ENCODE results near the gene FAR2.

The FAR2 gene

DNA sequence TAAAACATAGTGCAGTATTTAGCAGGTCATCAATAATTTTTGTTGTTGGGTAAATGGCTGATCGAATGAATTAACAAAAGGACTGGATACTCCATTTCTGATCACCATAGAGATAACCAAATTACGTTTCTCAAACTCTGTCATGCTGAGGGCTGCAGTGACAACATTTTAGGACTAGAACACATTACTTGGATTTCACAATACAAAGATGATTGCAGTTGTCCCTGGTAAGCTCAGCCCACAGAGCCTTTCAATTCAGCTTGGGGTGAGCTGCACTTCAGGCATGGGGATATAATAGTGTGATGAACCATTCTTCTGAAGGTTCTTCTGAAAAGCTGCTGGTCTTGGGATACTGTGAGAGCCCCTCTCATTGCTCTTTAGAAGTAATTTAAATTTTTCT, 74.3 kb downstream of the FAR2 start:
- Histone ChIP-seq H3K36me3 (replicated peaks) (no peaks in the 10 kb centered on the region), H3K4me3 (ENCODE audit: low read depth, low read length) (no peak overlapping the region), H3K27me3 (replicated peaks) (no peaks in the 10 kb centered on the region), H3K27ac (no peak overlapping the region)
- no peak for DNase-seq
- in situ Hi-C loops (cut with HindIII; ENCODE audit: low pct_ligation_motif_present, low sequenced_read_pairs): no loop called here
- no peak for TF ChIP-seq CTCF (IDR thresholded peaks at IDR 0.05; ENCODE audit: low read depth, low read length, missing control alignments)

DNA sequence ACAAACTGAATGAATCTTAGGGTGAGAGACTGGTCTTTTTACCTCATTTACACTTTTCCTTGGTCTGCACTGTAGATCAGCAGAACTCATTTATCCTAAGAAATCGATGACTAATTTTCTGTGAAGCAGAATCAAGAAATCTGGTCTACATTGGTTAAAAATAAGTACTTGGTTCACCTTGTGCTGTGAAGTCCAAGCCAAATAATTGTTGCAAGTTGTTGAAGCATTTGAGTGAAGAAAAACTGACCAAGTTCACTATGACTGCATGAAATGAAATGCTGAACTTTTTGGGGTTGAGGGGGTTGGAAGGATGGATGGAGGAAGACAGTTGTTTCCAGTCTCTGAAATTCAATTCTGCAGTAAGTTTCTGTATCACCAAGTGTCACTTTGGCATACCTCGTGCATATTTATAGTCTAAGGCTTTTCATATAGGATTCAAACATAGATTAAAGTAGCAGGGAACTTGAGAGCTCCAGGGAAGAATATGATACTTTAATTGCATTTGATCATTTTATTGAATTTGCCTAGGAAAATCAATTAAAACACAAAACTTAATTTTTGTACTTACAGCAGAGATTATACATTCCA, 75.0 kb downstream of the FAR2 start:
- H3K4me3 ChIP-seq (ENCODE audit: low read depth, low read length): no peak overlapping the region
- peak overlapping the region; percentile 44 for H3K27ac ChIP-seq
- no peak for DNase-seq
- H3K27me3 ChIP-seq (replicated peaks): no peaks in the 10 kb centered on the region
- no peak for TF ChIP-seq CTCF (IDR thresholded peaks at IDR 0.05; ENCODE audit: low read depth, low read length, missing control alignments)
- no peaks in the 10 kb centered on the region for H3K36me3 ChIP-seq (replicated peaks)
- in situ Hi-C loops (cut with HindIII; ENCODE audit: low pct_ligation_motif_present, low sequenced_read_pairs): no loop called here

- in situ Hi-C loops (cut with HindIII; ENCODE audit: low pct_ligation_motif_present, low sequenced_read_pairs): no loop called here
- Histone ChIP-seq H3K27me3 (replicated peaks) (no peaks in the 10 kb centered on the region), H3K27ac (peak overlapping the region; percentile 44), H3K36me3 (replicated peaks) (no peaks in the 10 kb centered on the region), H3K4me3 (ENCODE audit: low read depth, low read length) (no peak overlapping the region)
- no peak for TF ChIP-seq CTCF (IDR thresholded peaks at IDR 0.05; ENCODE audit: low read depth, low read length, missing control alignments)
- DNase-seq: no peak
These were observed 75.5 kb downstream of the FAR2 start for GRCh38 chr12:29224572-29224971.

DNA sequence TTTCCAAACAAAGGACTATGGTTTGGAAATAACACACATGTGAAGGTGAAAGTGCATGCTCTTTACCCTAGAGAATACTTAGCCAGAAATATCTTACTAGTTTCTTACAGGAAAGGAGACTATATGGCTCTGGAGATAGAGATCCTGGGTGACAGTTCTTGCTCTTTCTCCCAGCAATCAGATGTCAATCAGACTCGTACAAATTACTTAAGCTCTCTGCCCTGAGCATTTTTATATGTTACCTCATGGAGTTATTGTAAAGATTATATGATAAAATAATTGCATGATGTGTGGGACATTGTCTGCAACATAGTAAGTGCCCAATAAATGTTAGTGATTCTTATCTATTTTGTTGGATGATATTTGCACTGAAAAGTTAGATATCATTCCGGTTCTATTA, 76.8 kb downstream of the FAR2 start:
- Histone ChIP-seq H3K27ac (no peak overlapping the region), H3K36me3 (replicated peaks) (no peaks in the 10 kb centered on the region), H3K4me3 (ENCODE audit: low read depth, low read length) (no peak overlapping the region), H3K27me3 (replicated peaks) (no peaks in the 10 kb centered on the region)
- no peak for DNase-seq
- in situ Hi-C loops (cut with HindIII; ENCODE audit: low pct_ligation_motif_present, low sequenced_read_pairs): no loop called here
- TF ChIP-seq CTCF (IDR thresholded peaks at IDR 0.05; ENCODE audit: low read depth, low read length, missing control alignments): no peak

DNA sequence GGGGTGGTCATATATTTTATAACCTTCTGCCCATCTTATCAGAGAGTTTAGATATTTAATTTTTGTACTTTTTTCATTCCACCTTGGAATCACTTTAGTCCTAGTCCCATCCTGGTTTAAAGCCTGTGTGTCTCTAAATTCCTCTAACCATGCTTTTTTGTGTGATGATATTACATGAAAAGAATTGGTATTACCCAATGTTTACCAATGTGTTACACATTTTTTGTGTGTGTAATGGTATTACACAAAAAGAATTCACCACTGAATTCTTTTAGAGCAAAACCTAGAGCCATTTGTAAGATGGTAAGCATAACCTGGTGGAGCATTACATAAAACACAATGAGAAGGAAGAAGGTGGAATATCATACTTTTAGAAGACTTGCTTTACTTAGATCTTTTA, 77.5 kb downstream of the FAR2 start:
- DNase-seq: no peak
- TF ChIP-seq CTCF (IDR thresholded peaks at IDR 0.05; ENCODE audit: low read depth, low read length, missing control alignments): no peak

DNA sequence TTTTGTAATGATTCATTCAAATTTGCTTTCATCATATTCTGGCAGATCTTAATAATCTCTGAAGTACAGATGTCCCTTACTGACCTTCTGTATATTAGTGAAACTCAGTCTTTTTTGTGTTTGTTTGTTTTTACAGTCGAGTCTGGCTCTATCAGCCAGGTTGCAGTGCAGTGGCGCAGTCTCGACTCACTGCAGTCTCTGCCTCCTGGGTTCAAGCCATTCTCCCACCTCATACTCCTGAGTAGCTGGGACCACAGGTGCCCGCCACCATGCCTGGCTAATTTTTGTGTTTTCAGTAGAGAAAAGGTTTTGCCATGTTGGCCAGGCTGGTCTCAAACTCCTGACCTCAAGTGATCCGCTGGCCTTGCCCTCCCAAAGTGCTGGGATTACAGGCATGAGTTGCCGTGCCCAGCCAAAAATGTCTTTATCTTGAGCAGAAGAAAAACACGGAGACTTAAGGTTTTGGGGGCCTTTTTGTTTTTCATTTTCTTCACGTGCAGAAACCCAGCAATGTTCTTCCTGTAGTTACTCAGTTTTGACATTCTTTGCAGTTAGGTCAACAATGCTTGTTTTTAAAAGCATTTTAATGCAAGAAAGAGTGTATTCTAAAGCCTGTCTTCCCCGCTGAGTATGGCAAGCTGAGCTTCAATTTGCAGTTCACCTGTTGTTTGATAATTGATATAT, 79.5 kb downstream of the FAR2 start:
- no peak overlapping the region for H3K27ac ChIP-seq
- TF ChIP-seq CTCF (IDR thresholded peaks at IDR 0.05; ENCODE audit: low read depth, low read length, missing control alignments): no peak
- no peaks in the 10 kb centered on the region for H3K36me3 ChIP-seq (replicated peaks)
- in situ Hi-C loops (cut with HindIII; ENCODE audit: low pct_ligation_motif_present, low sequenced_read_pairs): no loop called here
- no peaks in the 10 kb centered on the region for H3K27me3 ChIP-seq (replicated peaks)
- H3K4me3 ChIP-seq (ENCODE audit: low read depth, low read length): no peak overlapping the region
- DNase-seq: no peak

More for the DNA sequence above, 77.5 kb downstream of the FAR2 start:
- no peak overlapping the region for H3K4me3 ChIP-seq (ENCODE audit: low read depth, low read length)
- in situ Hi-C loops (cut with HindIII; ENCODE audit: low pct_ligation_motif_present, low sequenced_read_pairs): no loop called here
- H3K36me3 ChIP-seq (replicated peaks): no peaks in the 10 kb centered on the region
- H3K27ac ChIP-seq: no peak overlapping the region
- no peaks in the 10 kb centered on the region for H3K27me3 ChIP-seq (replicated peaks)
